NCI-H69 (cell line): ENCODE measurements around the gene SLC38A9.
A peak's percentile ranks its signal among the peaks of the same experiment; 100 is the strongest.
"Not testable (repeated sequence)": the region's sequence is repeated elsewhere in the genome, so short reads cannot be mapped to it uniquely, and the experiment has no call there.

Experiments used
- DNase-seq: peaks from one replicate; lab custom pipeline; 2025; lab: John Stamatoyannopoulos, UW

SLC38A9 gene

DNA sequence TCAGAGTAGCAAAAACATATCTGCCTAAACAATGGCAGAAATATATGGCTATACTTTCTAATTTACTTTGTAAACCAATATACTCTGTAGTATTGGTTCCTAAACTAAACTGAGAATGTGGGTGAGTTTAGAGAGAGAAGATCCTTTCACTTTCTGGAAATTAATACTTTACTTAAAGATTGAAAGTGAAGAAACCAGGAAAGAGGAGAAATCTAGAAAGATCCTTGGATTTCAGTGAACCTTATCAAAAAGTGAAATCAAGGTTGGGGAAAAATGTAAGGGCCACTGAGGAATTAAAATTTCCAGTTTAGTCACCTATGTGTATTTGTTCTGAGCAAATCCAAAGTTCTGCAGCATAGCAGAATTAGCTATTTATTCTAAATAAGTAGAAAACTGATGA, 5.9 kb downstream of the SLC38A9 start:
- no peak for DNase-seq

DNA sequence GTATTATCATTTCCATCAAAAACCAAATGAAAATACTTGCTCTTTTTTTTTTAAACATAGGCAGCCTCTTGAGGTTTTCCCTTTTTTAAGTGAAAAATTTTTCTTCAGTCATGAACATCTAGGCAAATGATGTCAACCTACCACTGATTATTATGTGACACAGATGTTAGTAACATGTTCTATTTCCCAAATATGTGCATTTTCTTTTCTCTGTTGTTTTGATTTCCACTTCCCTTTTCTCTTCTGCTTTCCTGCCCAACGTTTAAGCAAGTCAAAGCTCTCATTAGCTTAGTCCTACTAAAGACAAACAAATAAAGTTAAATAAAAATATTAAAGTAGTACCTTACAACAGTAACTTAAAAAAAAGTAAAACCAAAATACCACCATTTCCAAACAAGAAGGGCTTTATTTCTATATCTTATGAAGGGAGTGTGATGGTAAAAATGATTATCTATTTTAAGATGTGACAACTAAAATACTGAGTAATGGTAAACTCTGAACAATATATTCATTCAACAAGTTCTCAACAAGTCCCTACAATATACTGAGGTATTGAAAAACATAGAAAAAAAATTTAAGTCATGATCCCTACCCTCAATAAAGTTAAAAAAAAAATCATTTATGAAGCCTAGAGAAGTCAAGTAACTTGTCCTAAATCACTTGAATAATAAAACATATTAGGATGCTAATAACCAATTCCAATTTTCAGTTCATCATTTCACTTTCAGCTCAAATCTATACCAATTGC, 9.4 kb downstream of the SLC38A9 start:
- DNase-seq: no peak

DNA sequence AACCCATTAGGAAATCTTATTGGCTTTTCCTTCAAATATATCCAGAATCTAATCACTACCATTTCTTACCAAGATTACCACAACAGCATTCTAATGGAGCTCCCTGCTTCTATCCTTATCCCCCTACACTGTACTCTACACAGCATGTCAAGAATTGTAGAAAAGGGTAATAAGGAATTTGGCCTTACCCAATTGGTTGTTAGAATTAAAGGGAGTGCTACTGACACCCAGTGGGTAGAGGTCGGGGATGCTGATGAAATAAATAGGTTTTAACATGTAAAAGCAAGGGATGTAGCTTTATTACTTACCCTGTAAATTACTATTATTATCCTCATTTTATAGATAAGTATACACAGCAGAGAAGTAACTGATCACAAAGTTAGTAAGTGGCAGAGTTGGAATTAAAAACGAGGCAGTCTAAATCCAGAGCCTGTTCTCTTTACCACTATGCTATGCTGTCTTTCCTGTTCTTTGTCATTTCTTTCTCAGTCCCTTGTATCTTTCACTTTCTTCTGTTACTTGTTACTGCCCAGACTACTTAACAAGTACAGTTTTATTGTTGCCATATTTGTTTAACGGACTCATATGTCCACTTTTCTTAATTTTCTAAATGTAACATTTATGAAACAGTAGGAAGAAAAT, 10.5 kb downstream of the SLC38A9 start:
- DNase-seq: peak; percentile 8

DNA sequence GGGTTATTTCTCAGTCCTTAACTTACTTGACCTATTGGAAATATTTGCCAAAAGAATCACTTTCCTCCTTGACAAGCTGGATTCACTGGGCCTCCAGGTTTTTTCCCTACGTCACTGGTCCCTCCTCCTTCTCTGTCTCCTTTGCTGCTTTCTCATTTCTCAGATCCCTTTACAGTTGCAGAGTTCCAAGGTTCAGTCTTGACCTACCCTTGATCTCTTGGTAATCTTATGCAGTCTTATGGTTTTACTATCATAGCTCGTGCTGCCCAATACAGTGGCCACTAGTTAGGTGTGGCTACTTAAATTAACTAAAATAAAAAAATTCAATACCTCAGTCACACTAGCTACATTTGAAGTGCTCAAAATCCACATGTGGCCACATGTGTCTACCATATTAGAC, 11.4 kb downstream of the SLC38A9 start:
- no peak for DNase-seq

DNA sequence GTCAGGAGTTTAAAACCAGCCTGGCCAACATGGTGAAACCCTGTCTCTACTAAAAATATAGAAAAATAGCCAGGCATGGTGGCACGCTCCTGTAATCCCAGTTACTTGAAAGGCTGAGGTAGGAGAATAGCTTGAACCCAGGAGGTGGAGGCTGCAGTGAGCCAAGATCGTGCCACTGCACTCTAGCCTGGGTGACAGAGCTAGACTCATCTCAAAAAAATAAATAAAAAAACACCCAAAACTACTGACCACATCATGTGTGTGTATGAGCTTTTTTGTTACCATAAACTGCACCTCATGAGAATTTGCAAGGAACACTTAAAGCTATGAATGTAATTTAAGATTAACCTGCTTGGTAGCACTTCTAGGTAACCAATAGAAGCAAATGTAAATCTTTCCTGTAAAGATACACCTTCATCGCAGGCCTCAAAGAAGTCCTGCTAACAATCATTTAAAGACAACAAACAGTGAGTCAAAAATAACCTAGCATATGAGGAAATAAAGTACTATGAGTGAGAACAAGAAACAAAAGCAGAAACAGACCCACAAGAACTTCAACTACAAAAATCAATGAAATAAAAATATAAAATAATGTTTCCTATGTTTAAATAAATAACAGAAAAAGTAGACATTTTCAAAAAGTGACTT, 13.0 kb downstream of the SLC38A9 start:
- no peak for DNase-seq

DNA sequence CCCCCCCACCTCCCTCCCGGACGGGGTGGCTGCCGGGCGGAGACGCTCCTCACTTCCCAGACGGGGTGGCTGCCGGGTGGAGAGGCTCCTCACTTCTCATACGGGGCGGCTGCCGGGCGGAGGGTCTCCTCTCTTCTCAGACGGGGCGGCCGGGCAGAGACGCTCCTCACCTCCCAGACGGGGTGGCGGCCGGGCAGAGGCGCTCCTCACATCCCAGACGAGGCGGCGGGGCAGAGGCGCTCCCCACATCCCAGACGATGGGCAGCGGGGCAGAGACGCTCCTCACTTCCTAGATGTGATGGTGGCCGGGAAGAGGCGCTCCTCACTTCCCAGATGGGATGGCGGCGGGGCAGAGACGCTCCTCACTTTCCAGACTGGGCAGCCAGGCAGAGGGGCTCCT, 15.4 kb downstream of the SLC38A9 start:
- not testable (repeated sequence) for DNase-seq

DNA sequence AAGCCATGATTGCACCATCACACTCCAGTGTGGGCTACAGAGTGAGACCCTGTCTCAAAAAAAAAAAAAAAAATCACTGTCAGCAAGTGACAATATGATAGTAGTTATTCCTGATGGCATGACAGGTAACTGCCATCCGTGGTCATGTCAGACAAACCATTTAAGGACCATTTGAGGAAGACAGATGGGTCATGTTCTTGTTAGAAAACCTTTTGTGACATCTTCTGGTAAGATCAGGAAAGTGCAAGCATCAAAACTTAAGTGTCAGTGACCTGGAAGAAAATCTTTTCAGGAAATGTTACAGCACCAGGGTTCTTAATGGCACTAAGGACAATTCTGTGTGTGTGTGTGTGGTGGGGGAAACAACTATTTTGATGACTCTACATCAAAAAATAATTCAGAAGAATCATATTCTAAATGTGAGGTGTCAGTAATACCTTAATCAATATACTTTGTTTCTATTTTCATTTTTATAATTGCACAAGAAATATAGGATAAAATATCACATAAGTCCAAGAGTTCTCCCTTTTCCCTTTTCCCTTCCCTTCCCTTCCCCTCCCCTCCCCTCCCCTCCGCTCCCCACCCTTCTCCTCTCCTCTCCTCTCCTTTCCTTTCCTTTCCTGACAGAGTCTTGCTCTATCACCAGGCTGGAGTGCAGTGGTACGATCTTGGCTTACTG, 17.8 kb downstream of the SLC38A9 start:
- DNase-seq: peak; percentile 78

DNA sequence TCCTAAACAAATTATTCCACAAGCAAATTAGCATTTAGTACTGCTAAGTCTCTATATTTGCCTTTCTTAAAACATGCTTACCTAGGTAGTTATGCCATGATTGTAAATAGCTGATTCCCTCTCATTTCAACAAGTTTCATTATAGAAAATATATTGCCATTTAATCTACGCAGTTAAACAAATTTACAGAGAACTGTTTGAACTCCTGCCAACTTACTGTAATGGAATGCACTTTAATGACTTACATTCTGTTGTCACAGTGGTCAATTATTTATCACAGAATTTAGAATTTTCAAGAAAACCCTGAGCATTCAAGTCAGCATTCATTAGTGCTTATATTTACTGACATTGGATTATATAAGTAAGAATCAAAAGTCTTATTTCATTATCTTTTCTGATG, 19.6 kb downstream of the SLC38A9 start:
- no peak for DNase-seq

DNA sequence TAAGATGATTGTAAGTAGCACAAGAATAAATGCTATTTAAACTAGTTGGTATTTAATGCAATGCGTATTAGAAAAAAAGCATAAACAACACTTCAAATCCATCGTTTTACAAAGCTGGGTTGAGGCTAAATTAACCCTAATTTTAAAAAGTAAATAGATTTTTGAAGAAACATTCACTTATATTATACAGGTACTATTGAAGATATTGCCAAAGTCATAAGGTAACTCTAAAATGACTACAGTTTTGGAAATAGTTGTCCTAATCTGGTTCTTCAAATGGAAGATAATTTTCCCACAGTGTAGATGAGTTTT, 20.1 kb downstream of the SLC38A9 start:
- no peak for DNase-seq

DNA sequence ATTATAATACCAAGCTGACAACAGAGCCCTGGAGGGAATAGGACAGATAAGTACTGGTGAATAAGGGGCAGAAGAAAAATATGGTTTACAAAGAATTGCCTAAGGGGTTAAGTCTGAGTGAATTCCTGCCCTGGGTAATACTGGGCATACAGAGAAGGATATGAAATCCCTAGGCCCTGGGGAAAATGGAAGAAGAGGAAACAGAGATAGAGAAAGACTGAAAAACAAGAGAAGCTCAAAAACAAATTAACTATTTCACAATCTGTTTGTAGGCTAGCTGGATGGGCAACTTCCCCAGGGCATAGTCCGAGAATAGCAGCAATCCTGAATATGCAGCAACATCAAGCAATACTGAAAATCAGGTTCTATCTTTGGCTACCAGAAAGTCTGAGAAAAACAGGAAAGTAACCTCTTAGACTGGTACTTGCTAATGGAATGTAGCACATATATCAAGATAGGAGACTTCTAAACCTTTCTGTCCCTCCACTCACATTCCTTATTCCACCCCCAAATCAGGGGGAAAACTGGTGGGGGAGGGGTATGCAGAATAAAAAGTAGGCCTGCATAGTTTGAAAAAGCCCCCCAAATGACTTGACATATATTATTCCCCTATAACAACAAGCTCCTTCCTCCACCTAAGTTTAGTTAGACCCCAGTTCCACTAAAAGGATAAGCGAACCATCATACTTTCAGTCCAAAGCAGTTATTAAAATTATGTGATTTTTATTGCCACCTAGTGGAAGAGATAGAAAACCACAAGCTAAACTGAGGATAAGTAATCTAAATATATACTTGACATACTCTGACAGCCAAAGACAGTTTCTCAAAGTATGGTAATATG, 20.6 kb downstream of the SLC38A9 start:
- peak; percentile 79 for DNase-seq

DNA sequence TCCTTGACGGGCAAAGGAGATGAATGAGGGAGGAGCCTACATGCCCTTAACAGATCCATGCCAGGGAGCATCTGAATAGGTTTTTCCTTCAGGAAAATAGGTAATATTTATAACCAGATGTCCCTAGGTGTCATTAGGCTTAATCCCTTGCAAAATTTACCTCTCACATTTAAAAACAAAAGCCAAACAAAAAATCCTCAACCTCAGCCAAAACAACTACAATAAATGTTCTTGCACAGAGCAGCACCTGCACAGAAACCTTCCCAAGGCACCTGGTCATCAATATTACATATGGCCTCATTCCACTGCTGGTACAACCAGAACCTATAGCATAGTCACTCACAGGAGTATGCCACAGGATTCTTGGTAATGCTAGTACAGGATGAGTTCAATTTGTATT, 30.1 kb downstream of the SLC38A9 start:
- DNase-seq: no peak

DNA sequence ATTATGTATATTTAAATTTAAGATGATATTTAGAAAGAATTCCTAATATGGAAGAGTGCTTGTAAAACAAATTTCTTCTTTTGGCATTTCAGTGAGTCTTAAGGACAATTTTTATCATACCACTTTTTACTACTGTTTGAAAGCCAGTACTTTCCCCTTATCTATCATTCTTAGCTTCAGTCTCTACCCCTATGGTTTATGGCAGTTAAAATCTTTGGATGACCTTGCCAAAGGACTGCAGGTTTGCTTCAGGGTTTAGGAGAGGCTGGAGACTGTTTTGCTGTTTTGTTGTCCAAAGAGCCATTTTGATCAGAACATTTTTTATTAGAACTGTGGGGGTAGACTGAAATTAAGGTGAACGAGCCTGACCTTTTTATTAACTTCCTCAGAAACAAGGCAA, 30.8 kb downstream of the SLC38A9 start:
- no peak for DNase-seq

DNA sequence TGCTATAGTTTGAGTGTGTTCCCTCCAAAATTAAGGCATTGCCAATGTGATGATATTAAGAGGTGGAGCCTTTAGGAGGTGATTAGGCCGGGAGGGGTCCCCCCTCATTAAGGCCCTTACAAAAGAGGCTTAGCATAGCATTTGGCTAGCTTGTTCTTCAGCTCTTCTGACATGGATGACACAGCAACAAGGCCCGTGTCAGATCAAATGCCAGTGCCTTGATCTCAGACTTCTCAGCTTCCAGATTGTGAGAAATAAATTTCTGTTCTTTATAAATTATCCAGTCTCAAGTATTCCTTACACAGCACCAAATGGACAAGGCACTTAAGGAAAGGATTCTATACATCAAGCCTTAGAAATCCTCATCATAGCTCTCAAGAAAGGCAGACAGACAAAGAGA, 31.8 kb downstream of the SLC38A9 start:
- peak; percentile 50 for DNase-seq

DNA sequence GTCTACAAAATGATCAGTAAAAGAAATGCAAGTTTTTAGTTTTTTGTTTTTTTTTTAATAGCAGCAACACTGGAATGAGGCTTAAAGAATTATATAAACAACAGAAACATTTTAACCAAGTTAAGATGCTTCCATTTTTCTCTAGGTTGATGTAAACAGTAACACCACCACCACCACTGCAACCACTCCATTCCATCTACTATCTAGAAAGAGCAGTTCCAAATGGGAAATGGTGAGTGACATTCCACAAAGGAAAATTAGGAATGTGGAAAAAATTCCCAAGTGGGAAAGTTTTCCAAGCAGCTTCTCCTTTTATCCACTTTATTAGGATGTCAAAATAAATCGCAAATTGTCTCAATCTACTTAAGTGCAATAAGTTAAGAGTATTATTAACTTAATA, 32.6 kb downstream of the SLC38A9 start:
- no peak for DNase-seq

DNA sequence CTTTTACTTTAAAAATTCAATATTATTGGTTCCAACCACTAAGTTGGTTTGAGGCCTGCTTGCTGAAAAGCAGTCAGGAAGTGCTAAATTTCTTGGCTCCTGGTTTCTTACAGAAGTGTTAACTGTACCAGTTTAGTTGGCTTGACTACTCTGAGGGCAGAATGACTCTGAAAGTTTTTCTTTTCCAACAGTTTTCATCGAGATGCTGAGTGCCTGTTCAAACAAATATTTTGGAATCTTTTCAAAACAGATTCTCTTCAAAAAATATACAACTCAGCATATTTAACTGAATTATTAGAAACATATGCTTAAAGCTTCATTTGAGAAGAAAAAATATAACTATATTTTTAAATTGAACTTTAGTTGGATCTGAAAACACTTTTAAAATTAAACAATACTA, 37.0 kb downstream of the SLC38A9 start:
- DNase-seq: peak; percentile 54

DNA sequence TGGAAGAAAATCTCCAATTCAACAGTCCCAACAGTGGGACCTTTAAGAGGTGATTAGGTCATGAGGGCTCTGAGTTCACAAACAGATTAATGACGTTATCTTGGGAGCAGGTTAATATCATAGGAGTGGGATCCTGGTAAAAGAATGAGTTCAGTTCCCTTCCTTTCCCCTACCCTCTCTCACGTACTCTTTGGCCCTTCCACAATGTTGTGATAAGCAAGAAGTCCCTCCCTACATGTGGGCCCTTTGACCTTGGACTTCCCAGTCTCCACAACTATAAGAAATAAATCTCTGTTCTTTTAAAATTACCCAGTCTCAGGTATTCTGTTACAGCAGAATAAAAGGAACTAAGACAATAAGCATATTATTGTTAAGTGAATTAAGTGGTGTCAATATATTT, 37.8 kb downstream of the SLC38A9 start:
- DNase-seq: peak; percentile 70

DNA sequence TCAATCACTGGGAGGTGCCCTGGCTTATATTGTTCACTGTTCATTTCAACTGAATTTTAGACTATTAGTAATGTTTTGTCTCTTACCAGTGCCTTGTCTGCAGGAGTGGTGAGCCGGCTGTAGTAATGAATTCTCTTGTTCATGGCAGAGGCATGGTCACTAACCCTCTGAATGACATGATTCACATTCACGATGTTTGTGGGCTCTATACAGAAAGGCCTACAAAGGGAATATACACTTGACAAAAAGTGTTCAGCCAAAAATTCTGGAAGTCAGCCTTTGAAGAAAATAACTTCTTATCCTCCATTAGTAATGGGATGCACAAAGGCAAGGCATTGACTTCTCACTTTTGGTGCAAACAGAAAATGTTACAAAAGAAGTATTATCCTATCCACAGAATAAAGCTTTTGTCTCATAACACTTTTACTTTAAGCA, 39.6 kb downstream of the SLC38A9 start:
- no peak for DNase-seq

DNA sequence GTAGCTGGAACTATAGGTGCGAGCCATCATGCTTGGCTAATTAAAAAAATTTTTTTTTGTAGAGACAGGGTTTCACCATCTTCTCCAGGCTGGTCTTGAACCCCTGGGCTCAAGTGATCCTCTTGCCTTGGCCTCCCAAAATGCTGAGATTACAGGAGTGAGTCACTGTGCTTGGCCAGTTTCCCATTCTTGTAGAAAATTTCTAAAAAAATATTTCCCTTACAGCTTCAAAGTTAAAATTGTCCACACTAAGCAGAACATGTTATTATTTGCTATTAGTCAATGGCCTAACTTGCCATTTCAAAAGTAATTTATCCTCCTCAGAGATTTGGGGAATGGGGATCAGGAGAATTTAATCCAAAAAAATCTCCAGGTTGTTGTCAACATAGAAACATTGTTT, 40.1 kb downstream of the SLC38A9 start:
- DNase-seq: no peak

DNA sequence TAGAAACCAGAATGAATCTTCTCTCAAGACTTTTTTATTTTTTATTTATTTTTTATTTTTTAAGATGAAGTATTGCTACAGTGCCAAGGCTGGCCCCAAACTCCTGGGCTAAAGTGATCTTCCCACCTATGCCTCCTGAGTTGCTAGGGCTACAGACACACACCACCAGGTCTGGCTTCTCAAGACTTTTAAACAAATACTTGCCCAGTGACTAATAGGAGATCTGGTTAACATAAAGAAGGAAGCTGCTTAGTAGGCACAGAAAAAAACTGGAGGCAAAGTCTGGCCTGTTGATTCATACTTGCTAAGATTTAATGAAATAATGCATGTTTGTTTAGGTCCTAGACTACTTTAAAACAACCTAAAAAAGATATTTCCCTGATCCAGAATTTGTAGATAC, 43.8 kb downstream of the SLC38A9 start:
- DNase-seq: no peak

DNA sequence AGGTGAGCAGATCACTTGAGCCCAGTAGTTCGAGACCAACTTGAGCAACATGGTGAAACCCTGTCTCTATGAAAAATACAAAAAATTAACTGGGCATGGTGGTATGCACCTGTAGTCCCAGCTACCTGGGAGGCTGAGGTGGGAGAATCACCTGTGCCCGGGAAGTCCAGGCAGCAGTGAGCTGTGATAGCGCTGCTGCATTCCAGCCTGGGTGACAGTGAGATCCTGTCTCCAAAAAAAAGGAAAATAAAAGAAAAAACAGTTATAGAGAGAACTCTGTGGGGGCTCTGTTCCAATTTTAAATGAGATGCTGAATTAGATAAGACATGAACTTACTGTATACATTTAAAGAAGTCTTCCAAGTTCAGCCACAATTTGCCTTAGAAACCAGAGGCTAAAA, 44.2 kb downstream of the SLC38A9 start:
- no peak for DNase-seq

DNA sequence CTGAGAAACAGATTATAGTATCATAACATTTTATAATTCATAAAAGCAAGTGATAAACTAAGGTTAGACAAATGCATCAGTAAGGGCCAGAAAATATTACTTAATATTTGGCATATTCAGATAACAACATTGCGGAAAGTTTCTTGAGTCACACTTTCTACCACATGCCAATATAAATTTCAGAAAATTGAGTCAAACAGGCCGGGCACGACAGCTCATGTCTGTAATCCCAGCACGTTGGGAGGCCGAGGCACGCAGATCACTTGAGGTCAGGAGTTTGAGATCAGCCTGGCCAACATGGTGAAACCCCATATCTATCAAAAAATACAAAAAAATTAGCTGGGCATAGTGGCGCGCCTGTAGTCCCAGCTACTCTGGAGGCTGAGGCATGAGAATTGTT, 47.1 kb downstream of the SLC38A9 start:
- DNase-seq: no peak

DNA sequence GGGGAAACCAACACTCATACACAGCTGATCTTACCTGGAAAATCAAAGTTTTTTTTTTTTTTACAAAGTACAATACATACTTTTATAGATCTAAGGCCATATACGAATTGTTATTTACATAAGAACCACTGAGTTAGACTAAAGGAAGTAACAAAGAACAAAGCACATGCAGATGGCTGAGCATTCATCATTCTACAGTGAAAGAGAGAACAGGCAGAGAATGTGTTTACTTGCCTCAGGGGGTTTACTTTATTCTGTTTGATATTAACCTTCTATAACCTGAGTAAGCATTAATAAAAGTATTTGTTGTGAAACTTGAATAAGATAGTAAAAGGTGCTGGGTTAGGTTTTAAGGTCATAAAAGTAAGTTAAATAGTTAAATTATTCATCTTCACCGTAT, 54.7 kb downstream of the SLC38A9 start:
- DNase-seq: peak; percentile 93
